GM18868 (cell line): ENCODE measurements around the gene CD9.

Experiments used
- ATAC-seq: cut with Tn5 transposase; IDR thresholded peaks from one replicate; pipeline ENCODE4 v1.9.1; 2021; ENCODE audit warnings: mild to moderate bottlenecking, moderate library complexity; ENCODE audit not compliant: unreplicated experiment

The CD9 gene

GRCh38 chr12:6235906-6236640 lies 35.9 kb downstream of the CD9 start:
- no peak for ATAC-seq

- no peak for ATAC-seq
These were observed 36.4 kb downstream of the CD9 start for GRCh38 chr12:6236641-6236940.

- ATAC-seq, result no peak
These were observed 37.6 kb downstream of the CD9 start for GRCh38 chr12:6237830-6238229.

- no peak for ATAC-seq
These were observed 38.7 kb downstream of the CD9 start for GRCh38 chr12:6238875-6239274.

- no peak for ATAC-seq
These were observed 41.3 kb downstream of the CD9 start for GRCh38 chr12:6241495-6241894.

- no peak for ATAC-seq
These were observed 49.4 kb downstream of the CD9 start for GRCh38 chr12:6249580-6249979.

- ATAC-seq, result no peak
These were observed 50.1 kb downstream of the CD9 start for GRCh38 chr12:6250343-6250742.

GRCh38 chr12:6253278-6253677 lies 53.1 kb downstream of the CD9 start:
- no peak for ATAC-seq

- no peak for ATAC-seq
These were observed 54.3 kb downstream of the CD9 start for GRCh38 chr12:6254491-6254890.

- no peak for ATAC-seq
These were observed 56.8 kb downstream of the CD9 start for GRCh38 chr12:6257007-6257406.

- ATAC-seq, result no peak
These were observed 62.0 kb downstream of the CD9 start for GRCh38 chr12:6262211-6262610.

GRCh38 chr12:6262623-6263022 lies 62.4 kb downstream of the CD9 start:
- no peak for ATAC-seq

- ATAC-seq, result no peak
These were observed 63.7 kb downstream of the CD9 start for GRCh38 chr12:6263931-6264330.

- ATAC-seq, result no peak
These were observed 64.3 kb downstream of the CD9 start for GRCh38 chr12:6264402-6265037.

- ATAC-seq, result no peak
These were observed 64.8 kb downstream of the CD9 start for GRCh38 chr12:6265038-6265405.

- no peak for ATAC-seq
These were observed 66.4 kb downstream of the CD9 start for GRCh38 chr12:6266541-6266966.

- ATAC-seq, result peak; percentile 54
These were observed 66.9 kb downstream of the CD9 start for GRCh38 chr12:6266971-6267721.

GRCh38 chr12:6268484-6269157 lies 68.4 kb downstream of the CD9 start:
- ATAC-seq, result no peak

GRCh38 chr12:6269986-6270385 lies 69.8 kb downstream of the CD9 start:
- no peak for ATAC-seq

- ATAC-seq, result no peak
These were observed 71.1 kb downstream of the CD9 start for GRCh38 chr12:6271281-6271680.

- no peak for ATAC-seq
These were observed 72.4 kb downstream of the CD9 start for GRCh38 chr12:6272300-6273204.
